Measurements from ENCODE around the gene PPARG. TPM values are rescaled to one million over a fixed set of nuclear protein-coding genes. Genes with fewer than 3 reads are reported as not detected.

The PPARG gene
- total and polyA plus RNA-seq, 2 experiments from 2014 or later: 0.45 to 1.2 TPM

DNA sequence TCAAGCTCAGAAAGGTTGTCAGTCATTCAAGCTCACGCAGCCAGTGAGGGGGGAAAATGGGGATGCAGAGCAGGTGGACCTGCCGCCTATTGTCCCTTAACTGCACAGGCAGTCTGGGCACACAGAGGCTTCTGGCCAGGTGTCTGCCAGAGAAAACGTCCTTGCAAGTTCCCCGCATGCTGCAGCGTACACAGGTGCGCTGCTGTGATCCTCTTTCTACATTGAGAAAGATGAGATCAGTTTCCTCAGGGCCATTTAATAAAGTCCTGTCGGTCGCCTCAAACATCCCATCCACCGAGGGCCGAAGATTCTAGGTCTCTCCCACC lies 195.0 kb downstream of the PPARG start:
- Histone ChIP-seq H3K36me3 (no peaks in the 10 kb centered on the region), H3K27ac (peak overlapping the region; percentile 52), H3K9me3 (ENCODE audit: low read depth) (no peaks in the 10 kb centered on the region), H3K4me3 (peak overlapping the region; percentile 59), H3K4me1 (ENCODE audit: low read depth) (peaks cover 15% of the 10 kb centered on the region), H3K27me3 (no peaks in the 10 kb centered on the region)
- TF ChIP-seq, protein P1, sequence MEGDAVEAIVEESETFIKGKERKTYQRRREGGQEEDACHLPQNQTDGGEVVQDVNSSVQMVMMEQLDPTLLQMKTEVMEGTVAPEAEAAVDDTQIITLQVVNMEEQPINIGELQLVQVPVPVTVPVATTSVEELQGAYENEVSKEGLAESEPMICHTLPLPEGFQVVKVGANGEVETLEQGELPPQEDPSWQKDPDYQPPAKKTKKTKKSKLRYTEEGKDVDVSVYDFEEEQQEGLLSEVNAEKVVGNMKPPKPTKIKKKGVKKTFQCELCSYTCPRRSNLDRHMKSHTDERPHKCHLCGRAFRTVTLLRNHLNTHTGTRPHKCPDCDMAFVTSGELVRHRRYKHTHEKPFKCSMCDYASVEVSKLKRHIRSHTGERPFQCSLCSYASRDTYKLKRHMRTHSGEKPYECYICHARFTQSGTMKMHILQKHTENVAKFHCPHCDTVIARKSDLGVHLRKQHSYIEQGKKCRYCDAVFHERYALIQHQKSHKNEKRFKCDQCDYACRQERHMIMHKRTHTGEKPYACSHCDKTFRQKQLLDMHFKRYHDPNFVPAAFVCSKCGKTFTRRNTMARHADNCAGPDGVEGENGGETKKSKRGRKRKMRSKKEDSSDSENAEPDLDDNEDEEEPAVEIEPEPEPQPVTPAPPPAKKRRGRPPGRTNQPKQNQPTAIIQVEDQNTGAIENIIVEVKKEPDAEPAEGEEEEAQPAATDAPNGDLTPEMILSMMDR (IDR thresholded peaks at IDR 0.05; ENCODE audit: low read depth, low read length): no peak
- DNase-seq (ENCODE audit: low read depth in 1 of 2, low spot score in 1 of 2): no peak

Other genes starting within 250 kb of the PPARG start
- 0.11 TPM in 1 of 2 replicates, not detected in the other for gene TIMP4, start 130.2 kb upstream of the PPARG start, total RNA-seq
- gene TIMP4, start 130.2 kb upstream of the PPARG start, polyA plus RNA-seq: 0.16 TPM in 1 of 2 replicates, not detected in the other
- 17.1 and 24.4 TPM in 2 replicates for gene TSEN2, start 195.4 kb downstream of the PPARG start, total RNA-seq
- gene TSEN2, start 195.4 kb downstream of the PPARG start, polyA plus RNA-seq: 25.7 and 36.3 TPM in 2 replicates